Natural killer cell (primary cell): ENCODE data around the gene SLC7A6. TPM values are rescaled to one million over a fixed set of nuclear protein-coding genes. Genes with fewer than 3 reads are reported as not detected.

ENCODE experiments used
- ATAC-seq, 3 donors: fragments of 150-1000 bp in 2 of 3; fragments of 200-7000 bp in 1 of 3; cut with Tn5 transposase; 1 replicate in 1 of 3; 2 replicates in 2 of 3; pipeline ENCODE4 v1.10.0; 2021; ENCODE audit warnings: mild to moderate bottlenecking in 2 of 3, moderate library complexity in 2 of 3
- DNase-seq, 2 donors: peaks; one replicate each; pipeline versions ENCODE4 v3.0.0 to v3.0.0-alpha.2; 2013 to 2021; ENCODE audit warnings: mixed read lengths in 1 of 2
- H3K27ac ChIP-seq: one replicate; pipeline ENCODE4 v1.5.1; 2013; ENCODE audit warnings: mild to moderate bottlenecking, low read length
- H3K27me3 ChIP-seq: one replicate; pipeline ENCODE4 v1.6.1; 2013; ENCODE audit warnings: low read length; ENCODE audit not compliant: control insufficient read depth, insufficient read depth
- H3K36me3 ChIP-seq: one replicate; pipeline ENCODE4 v1.6.1; 2013; ENCODE audit warnings: low read length; ENCODE audit not compliant: control insufficient read depth, insufficient read depth
- H3K4me1 ChIP-seq: one replicate; pipeline ENCODE4 v1.6.1; 2013; ENCODE audit warnings: low read length; ENCODE audit not compliant: control insufficient read depth, insufficient read depth
- H3K4me3 ChIP-seq: one replicate; pipeline ENCODE4 v1.5.1; 2013; ENCODE audit warnings: low read length
- H3K9me3 ChIP-seq: one replicate; pipeline ENCODE4 v1.6.1; 2013; ENCODE audit warnings: low read length; ENCODE audit not compliant: control insufficient read depth, insufficient read depth
- H3K27ac Mint-ChIP-seq, 2 donors: one replicate each; pipeline ENCODE4 v1.8.0; 2022; ENCODE audit warnings: mild to moderate bottlenecking in 2 of 2, mixed read lengths in 2 of 2, moderate library complexity in 1 of 2
- H3K27me3 Mint-ChIP-seq, 2 donors: one replicate each; pipeline ENCODE4 v1.8.0; 2022; ENCODE audit warnings: low read depth in 2 of 2, mixed read lengths in 2 of 2
- H3K36me3 Mint-ChIP-seq: one replicate; pipeline ENCODE4 v1.8.0; 2022; ENCODE audit warnings: mixed read lengths
- H3K4me1 Mint-ChIP-seq, 2 donors: one replicate each; pipeline ENCODE4 v1.8.0; 2022; ENCODE audit warnings: mixed read lengths in 2 of 2
- H3K4me3 Mint-ChIP-seq: one replicate; pipeline ENCODE4 v1.8.0; 2022; ENCODE audit warnings: mild to moderate bottlenecking, moderate library complexity, mixed read lengths
- H3K9me3 Mint-ChIP-seq, 2 donors: one replicate each; pipeline ENCODE4 v1.8.0; 2022; ENCODE audit warnings: mixed read lengths in 2 of 2
- CTCF ChIP-seq: fragments of 200-600 bp; IDR thresholded peaks from one replicate; pipeline ENCODE4 v1.8.0; 2022; ENCODE audit warnings: antibody characterized with exemption
- WGBS: methylation state at CpG from one replicate; pipeline ENCODE4 v1.1.7; 2013; ENCODE audit warnings: missing lambda C conversion rate; ENCODE audit not compliant: insufficient coverage; 5-methylcytosine and 5-hydroxymethylcytosine counted together
- intact Hi-C: fragments of 100-400 bp; cut with micrococcal nuclease; formaldehyde crosslinking; loops from one replicate; pipeline ENCODE4 v1.14.2; 2022
- total RNA-seq, 4 donors: library from RNA; stranded (reverse); fragments of 120-200 nt in 1 of 4; gene quantifications; one replicate each; pipeline versions ENCODE4 v1.2.3 to v1.2.4, GENCODE V29; 2013 to 2022

The SLC7A6 gene
- total RNA-seq, 3 donors from 2014 or later (not counting 1 experiment from before 2014, with no cell fraction given), result 46.6 to 84.9 (median 69.6) TPM

GRCh38 chr16:68235108-68235886 lies 29.0 kb upstream of the SLC7A6 start:
- DNase-seq (peak in 1 of 2 donors; percentile 46), ATAC-seq (no peak)
- no peaks in the 10 kb centered on the region for H3K9me3 Mint-ChIP-seq
- no peaks in the 10 kb centered on the region for H3K36me3 Mint-ChIP-seq
- peak overlapping the region; percentile 51 to 74 for H3K27ac Mint-ChIP-seq
- Histone ChIP-seq H3K27ac (no peak overlapping the region), H3K9me3 (no peaks in the 10 kb centered on the region), H3K4me3 (no peak overlapping the region), H3K36me3 (peaks cover 3% of the 10 kb centered on the region), H3K27me3 (no peaks in the 10 kb centered on the region), H3K4me1 (peaks cover 41% of the 10 kb centered on the region)
- H3K4me1 Mint-ChIP-seq, result peaks cover 25 to 42% of the 10 kb centered on the region in 2 donors
- WGBS, result 79% methylated on average over 73 of the region's 73 CpGs
- TF ChIP-seq CTCF, result no peak
- intact Hi-C loops, result no loop called here
- H3K27me3 Mint-ChIP-seq, result no peaks in the 10 kb centered on the region
- peak overlapping the region; percentile 40 for H3K4me3 Mint-ChIP-seq

DNA sequence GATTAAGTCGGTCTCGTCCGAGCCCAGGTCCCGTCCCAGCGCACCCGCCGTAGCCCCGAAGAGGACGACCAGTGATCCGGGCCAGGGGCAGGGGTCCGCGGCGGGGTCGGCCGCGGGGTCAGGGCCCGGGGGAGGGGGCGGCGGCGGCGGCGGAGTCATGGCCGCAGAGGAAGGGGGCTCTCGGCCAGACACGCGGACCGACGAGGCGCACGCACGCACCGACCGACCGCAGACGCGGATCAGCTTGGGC lies 28.5 kb upstream of the SLC7A6 start, which contains the start of gene ESRP2:
Gene ESRP2, minus strand, starts transcription at position 241 of the 250 bp plus-strand sequence. Its CDS starts 82 bp downstream, at position 159.
- intact Hi-C loops, result no loop called here
- H3K4me1 ChIP-seq, result peaks cover 41% of the 10 kb centered on the region
- ATAC-seq (no peak), DNase-seq (no peak)
- peak within 1 kb of the TSS; percentile 70 for H3K4me3 ChIP-seq
- no peaks in the 10 kb centered on the region for H3K36me3 ChIP-seq
- no peaks in the 10 kb centered on the region for H3K27me3 ChIP-seq
- H3K27me3 Mint-ChIP-seq, result no peaks in the 10 kb centered on the region
- peak within 1 kb of the TSS; percentile 98 for H3K4me3 Mint-ChIP-seq
- no peaks in the 10 kb centered on the region for H3K36me3 Mint-ChIP-seq
- H3K27ac Mint-ChIP-seq, result peak within 1 kb of the TSS; percentile 74 to 86
- peaks cover 25 to 42% of the 10 kb centered on the region in 2 donors for H3K4me1 Mint-ChIP-seq
- WGBS, result 11% methylated on average over 36 of the region's 36 CpGs
- H3K9me3 Mint-ChIP-seq, result no peaks in the 10 kb centered on the region
- no peaks in the 10 kb centered on the region for H3K9me3 ChIP-seq
- H3K27ac ChIP-seq, result no peak within 1 kb of the TSS
- no peak for TF ChIP-seq CTCF

GRCh38 chr16:68236137-68236825 lies 28.0 kb upstream of the SLC7A6 start:
- peak in 2 of 3 donors; percentile 6 to 13 for ATAC-seq
- H3K36me3 Mint-ChIP-seq, result no peaks in the 10 kb centered on the region
- H3K9me3 Mint-ChIP-seq, result no peaks in the 10 kb centered on the region
- peak overlapping the region; percentile 98 for H3K4me3 Mint-ChIP-seq
- WGBS, result 8% methylated on average over 45 of the region's 45 CpGs
- Histone ChIP-seq H3K27me3 (no peaks in the 10 kb centered on the region), H3K36me3 (no peaks in the 10 kb centered on the region), H3K9me3 (no peaks in the 10 kb centered on the region), H3K4me1 (peaks cover 41% of the 10 kb centered on the region), H3K4me3 (peak overlapping the region; percentile 70), H3K27ac (no peak overlapping the region)
- DNase-seq, result peak in 1 of 2 donors; percentile 73
- peaks cover 25 to 42% of the 10 kb centered on the region in 2 donors for H3K4me1 Mint-ChIP-seq
- intact Hi-C loops, result no loop called here
- TF ChIP-seq CTCF, result no peak
- H3K27ac Mint-ChIP-seq, result peak overlapping the region; percentile 74 to 86
- no peaks in the 10 kb centered on the region for H3K27me3 Mint-ChIP-seq
